ENCODE data around the gene B4GALNT3. TPM values are rescaled to one million over a fixed set of nuclear protein-coding genes. Genes with fewer than 3 reads are reported as not detected.

Gene B4GALNT3
- polyA plus RNA-seq, 3 donors: 0.56 to 6.3 (median 2.1) TPM

DNA sequence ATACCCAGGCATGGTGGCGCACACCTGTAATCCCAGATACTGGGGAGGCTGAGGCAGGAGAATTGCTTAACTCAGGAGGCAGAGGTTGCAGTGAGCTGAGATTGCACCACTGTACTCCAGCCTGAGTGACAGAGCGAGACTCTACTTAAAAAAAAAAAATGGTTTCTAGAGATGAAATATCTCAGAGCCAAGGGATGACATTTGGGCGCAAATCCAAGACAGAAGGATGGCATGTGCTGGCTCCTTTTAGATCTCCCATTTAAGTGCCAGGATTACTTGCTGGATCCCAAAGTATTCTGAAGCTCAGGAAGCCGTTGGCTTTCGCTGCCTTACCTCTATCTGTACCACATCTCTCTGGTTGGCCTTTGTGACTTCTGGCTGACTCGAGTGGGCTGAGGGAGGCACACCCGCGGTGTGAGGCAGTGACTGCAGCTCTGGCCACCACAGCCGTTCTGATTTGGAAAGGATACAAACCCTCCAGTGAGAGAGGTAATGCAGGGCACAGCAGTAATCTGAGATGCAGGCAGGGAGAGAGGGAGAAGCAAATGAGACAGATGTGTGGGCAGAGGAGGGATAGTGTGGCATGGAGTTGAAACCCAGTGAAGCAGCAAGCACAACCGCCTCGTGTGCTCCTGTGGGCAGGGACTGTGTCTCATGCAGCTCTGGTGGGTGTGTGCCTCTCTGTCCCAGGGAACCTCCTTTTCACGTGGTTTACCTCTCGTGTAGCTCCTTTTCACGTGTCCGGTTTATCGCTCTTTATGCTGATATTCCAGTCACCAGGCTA, 4.9 kb downstream of the B4GALNT3 start:
- no peak overlapping the region for H3K27ac ChIP-seq (ENCODE audit: low read depth, low read length)
- WGBS, 3 donors: 52 to 72% (median 70%) methylated on average over 16 of the region's 16 CpGs

DNA sequence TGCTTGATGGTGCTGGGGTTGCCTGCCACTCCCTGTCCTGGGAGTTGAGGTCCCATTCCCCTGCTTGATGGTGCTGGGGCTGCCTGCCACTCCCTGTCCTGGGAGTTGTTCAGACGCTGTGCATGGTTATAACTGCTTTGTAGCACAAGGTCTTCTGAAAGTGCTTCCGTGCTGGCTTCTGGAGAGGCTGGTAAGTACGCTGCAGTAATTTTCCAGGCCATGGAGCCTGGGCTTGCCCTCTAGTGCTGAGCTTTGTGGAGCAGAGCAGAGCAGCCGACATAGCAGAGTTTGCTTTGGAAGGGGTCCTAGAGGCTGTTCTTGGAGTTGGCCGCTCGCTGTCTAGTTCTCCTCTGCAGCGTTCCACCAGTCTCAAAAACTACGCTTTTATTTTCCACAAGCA, 6.3 kb downstream of the B4GALNT3 start:
- H3K27ac ChIP-seq (ENCODE audit: low read depth, low read length): no peak overlapping the region
- 80 to 90% (median 84%) methylated on average over 8 of the region's 8 CpGs for WGBS, 3 donors

DNA sequence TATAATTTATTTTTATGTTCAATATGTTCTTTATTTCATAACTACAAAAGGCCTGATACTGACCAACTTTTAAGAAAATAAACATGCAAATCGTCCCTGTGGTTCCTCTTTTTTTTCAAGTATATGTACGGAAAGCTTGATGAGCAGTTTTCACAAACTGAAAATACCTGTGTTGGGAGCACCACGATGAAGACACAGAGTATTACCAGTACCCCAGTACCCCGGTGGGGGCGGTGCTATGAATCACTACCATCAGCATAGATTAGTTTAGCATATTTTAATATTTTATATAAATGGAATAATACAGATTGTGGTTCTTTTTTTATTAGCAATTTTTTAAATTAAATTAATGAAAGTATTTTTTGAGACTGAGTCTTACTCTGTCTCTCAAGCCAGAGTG, 7.0 kb downstream of the B4GALNT3 start:
- H3K27ac ChIP-seq (ENCODE audit: low read depth, low read length): no peak overlapping the region
- WGBS, 3 donors: 69 to 92% (median 70%) methylated on average over 5 of the region's 5 CpGs

DNA sequence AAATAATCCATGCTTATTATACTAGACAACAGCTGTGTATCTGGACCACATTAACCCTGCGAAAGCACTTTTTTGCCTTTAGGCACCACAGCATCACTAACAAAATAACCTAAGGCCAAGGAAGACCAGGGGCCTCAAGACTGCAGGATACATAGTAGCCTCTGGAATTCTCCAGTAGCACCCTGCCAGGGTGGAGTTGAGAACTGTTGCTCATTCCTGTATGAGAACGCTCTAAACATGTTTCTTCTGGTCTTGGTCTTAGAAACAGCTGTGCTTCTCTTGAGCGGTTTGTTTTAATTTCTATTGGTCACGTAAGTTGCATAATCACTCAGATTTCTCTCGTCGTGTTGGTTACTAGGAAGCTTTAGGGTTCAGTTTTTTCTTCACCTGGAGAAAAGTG, 7.9 kb downstream of the B4GALNT3 start:
- WGBS, 3 donors: 86 to 92% (median 86%) methylated on average over 6 of the region's 6 CpGs
- H3K27ac ChIP-seq (ENCODE audit: low read depth, low read length): no peak overlapping the region

DNA sequence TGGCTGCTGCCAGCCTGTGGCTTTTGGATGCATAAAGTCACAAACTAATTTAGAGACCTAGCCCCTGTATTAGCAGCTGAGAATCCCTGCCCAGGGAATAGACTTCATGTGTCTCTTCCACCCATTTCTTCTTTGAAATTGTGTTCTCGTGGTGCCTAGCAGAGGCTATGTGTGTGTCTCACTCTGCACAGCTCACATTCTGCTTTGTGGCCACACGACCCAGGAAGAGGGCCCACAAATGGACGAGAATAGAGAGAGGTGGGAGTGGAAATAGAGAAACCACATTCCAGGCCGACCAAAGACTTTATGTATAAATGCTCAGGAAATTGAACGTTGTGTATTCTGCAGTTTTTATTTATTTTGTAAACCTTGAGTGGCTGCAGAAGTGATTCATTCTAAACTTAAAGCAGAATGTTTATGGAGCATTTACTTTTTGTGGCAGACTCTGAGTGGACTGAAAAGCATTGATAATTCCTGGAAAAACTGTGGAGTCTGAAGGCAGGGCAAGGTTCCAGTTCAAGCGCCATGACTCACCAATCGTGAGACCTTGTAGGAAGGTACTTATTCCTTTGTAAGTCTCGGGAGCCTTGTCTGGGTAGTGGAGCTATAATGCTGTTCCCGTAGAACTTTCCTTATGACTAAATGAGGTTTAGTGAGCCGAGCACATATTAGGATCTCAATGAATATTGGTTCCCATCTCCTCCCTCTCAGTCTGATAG, 9.1 kb downstream of the B4GALNT3 start:
- no peak overlapping the region for H3K27ac ChIP-seq (ENCODE audit: low read depth, low read length)
- 65 to 71% (median 69%) methylated on average over 10 of the region's 10 CpGs for WGBS, 3 donors

DNA sequence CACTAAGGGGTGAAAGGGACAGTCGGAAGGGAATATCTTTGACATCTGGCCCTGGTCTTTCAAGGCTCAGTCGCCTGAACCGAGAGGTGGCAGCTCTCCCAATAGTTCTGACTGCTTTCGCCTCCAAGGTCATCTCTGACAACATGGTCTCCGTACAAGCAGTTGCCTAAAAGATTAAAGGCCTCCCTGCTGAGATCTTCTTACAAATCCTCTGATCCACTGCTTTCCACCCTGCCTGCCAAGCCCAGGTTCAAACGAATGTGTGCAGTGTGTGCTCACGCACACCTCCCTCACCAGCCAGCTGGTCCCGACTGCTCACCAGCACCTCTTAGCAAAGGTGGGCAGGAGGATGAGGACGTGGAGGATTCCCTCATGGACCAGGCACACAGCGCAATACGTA, 10.4 kb downstream of the B4GALNT3 start:
- 48 to 72% (median 70%) methylated on average over 11 of the region's 11 CpGs for WGBS, 3 donors
- H3K27ac ChIP-seq (ENCODE audit: low read depth, low read length): no peak overlapping the region

DNA sequence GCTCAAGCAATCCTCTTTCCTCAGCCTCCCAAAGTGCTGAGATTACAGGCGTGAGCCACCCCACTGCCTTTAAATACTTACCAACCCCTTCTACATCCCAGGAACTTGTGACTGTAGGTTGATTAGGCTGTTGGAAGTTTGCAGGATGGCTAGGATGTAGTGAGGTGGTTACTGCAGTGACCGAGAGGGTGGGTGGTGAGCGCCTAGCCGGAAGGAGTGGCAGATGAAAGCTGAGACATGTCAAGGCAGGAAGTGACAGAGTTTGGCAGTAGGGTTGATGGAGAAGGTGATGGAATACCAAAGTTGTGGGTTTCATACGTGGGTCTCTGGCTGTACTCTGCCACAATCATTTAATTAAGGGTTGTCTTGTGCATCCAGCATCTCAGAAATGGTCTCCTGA, 13.5 kb downstream of the B4GALNT3 start:
- no peak overlapping the region for H3K27ac ChIP-seq (ENCODE audit: low read depth, low read length)
- 83 to 90% (median 84%) methylated on average over 5 of the region's 5 CpGs for whole genome bisulfite sequencing, 3 donors

DNA sequence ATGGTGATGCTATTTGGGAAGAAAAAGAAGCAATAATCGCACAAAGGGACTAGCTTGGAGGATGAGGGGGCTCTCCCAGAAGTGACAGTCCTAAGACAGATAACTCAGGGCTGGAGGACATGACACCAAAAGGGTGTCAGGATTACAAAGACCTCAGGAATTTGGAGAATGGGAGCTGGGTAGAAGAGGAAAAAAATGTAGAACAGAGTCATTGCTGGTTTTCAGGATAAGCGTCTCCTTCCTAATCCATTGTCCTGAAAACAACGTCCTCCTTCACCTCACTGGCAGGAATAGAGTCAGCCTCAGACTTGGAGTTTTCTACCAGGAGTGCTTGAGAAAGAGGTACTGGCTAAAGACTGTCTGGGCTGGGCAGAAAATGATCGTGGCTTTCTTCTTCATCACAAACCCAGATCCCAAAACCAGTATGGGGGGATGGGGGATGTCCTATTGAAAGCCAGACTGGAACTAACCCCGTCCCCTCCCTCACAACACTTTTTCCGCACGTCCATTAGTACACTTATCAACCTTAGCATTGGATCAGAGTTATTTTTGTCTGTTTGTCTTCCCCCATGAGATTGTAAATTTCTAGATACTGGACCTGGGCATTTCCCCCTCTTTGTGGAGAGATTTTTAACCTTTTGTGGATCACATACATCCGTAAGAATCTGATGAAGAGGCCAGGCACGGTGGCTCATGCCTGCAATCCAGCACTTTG, 14.3 kb downstream of the B4GALNT3 start:
- 50 to 65% (median 65%) methylated on average over 9 of the region's 9 CpGs for WGBS, 3 donors
- no peak overlapping the region for H3K27ac ChIP-seq (ENCODE audit: low read depth, low read length)

DNA sequence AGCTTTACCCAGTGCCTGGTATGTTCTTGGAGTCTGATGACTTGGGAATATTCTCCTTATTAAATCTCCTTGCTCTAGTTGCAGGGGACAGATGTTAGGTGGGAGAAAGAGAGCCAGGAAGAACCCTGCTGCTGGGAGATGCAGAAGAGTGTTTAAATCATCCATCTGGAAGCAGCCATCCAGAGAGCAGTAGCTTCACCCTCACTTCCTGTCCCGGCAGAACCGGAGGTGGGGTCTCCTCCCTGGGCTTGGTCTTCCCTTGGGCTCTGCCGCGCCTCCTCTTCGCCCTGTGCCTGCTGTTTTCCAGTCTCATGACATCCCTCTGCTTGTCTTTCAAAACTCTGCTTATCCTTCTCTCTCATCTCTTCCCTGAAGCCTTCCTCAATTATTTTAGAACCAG, 15.5 kb downstream of the B4GALNT3 start:
- no peak overlapping the region for H3K27ac ChIP-seq (ENCODE audit: low read depth, low read length)
- WGBS, 3 donors: 32 to 77% (median 47%) methylated on average over 5 of the region's 5 CpGs

DNA sequence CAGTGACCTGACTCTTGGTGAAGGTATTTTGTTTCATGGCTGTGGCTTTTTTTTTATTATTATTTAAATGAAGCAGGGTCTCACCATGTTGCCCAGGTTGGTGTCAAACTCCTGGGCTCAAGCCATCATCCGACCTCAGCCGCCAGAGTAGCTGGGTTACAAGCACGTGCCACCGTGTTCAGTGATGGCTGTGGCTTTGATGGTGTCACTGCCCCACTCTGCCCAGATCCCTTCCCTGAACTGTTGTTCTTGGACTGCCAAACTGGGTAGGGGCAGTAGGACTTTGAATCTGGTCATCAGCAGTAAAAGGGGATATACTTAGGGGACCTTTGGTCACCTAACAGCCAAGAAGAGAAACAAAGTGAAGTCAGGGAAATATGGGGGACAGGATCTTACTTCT, 19.4 kb downstream of the B4GALNT3 start:
- no peak overlapping the region for H3K27ac ChIP-seq (ENCODE audit: low read depth, low read length)
- 93 to 96% (median 95%) methylated on average over 4 of the region's 4 CpGs for WGBS, 3 donors

DNA sequence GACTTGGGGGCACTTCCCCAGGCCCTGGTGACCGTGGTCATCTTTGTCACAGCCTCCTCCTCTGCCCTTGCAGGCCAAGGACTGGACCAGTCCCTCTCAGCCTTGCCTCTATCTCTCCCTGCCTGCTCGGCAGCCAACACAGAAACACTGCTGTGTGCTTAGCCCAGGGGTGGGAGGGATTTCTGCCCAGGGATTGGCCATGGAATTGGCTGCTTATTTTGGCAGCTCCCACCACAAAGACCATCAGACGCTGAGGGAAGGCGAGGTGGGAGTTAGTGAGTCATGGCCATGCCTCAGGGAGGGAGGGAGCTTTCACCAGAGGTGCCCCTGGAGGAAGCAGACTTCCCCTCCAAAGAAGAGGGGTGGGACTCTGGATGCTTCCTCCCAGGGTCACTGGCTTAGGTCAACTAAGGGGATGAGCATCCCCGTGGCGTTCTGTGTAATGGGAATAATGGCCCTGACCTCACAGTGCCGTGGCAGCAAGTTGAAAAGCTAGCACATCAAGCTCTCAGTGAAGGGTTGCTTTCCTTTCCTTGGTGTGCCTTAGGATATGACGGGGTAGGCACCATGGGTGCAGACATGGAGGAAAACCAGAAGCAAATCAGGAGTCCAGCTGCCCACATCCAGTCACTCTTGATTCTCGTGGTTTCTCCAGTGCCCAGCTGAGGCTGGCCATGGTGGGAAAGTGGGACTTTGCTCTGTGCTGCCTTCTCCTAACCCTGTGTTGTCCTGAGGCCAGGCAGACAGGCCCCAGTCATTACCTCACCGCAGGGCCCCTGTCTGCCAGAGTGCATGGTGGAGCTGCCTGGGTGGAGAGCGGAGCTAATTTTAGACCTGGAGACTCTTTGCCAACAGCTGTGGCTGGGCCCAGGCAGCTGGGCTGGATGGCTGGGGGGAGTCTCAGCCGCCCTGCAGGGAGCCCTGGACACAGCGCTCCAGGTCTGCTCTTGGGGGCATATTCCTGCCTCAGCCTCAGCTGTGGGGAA, 21.4 kb downstream of the B4GALNT3 start:
- 54 to 79% (median 61%) methylated on average over 13 of the region's 13 CpGs for WGBS, 3 donors

DNA sequence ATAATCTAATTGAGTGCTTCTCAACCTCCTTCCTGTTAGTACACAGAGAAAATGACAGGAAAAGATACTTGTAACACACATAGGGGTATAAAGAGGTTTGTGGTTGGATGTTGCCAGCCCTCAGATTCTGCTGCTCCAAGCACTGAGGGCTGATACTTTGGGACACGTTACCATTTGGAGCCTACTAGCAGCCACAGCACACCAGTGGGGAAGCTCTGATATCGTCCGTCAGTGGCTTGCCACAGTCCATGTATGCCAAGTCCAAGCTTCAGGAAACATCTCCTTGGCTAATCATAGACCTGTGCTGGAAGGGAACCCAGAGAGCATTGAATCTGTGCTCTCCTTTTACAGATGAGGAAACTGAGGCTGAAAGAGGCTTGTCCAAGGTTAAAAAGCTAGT, 22.3 kb downstream of the B4GALNT3 start:
- 64 to 88% (median 70%) methylated on average over 3 of the region's 3 CpGs for WGBS, 3 donors
- no peak overlapping the region for H3K27ac ChIP-seq (ENCODE audit: low read depth, low read length)

More for the DNA sequence above, 21.4 kb downstream of the B4GALNT3 start:
- no peak overlapping the region for H3K27ac ChIP-seq (ENCODE audit: low read depth, low read length)

DNA sequence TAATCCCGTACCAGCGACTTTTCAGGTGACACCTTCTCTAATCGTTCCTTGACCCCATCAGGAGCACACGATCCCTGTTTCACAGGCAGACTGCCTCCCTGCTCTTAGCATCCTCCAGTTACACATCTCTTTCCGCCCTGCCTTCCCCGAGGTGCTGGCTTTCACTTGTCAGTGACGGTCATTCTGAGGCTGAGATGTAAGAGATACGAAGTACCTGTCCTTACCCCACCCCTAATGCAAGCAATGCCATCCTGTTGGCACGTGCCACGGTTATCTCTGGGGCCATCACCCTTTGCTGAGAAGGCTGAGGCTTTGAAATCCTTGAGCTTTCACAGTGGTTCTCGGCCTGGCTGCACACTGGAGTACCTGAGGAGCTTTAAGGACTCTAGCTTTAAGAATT, 24.4 kb downstream of the B4GALNT3 start:
- WGBS, 3 donors: 73 to 76% (median 75%) methylated on average over 11 of the region's 11 CpGs
- H3K27ac ChIP-seq (ENCODE audit: low read depth, low read length): no peak overlapping the region

DNA sequence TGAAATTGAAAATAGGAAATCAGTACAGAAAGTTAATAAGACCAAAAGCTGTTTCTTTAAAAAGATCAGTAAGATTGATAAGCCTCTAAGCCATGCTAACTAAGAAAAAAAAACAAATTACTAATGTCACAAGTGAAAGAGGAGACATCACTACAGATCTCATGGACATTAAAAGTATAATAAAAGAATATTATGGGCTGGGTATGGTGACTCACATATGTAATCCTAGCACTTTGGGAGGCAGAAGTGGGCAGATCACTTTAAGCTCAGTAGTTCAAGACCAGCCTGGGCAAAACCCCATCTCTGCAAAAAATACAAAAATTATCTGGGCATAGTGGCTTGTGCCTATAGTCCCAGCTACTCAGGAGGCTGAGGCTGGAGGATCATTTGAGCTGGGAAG, 30.5 kb downstream of the B4GALNT3 start:
- H3K27ac ChIP-seq (ENCODE audit: low read depth, low read length): no peak overlapping the region

DNA sequence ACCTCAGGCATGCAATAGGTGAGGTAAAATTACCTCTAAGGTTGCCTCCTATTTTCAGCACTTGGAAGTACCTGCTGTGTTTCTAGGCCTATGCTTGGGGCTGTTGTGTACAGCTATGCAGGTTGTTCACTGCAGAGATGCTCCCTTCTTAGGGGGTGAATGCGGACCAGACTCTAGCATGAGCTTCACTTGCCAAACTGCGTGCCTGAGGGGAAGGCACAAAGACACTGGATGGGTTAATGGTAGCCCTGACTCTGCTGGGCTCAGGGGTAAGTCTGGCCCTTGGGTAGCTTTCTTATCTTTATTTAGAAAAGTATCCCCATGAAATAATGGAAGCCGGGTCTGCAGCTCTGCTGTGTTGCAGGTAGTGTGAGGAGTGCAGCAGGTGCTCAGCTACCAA, 35.7 kb downstream of the B4GALNT3 start:
- WGBS, 3 donors: 84 to 90% (median 85%) methylated on average over 3 of the region's 3 CpGs
- no peak overlapping the region for H3K27ac ChIP-seq (ENCODE audit: low read depth, low read length)

DNA sequence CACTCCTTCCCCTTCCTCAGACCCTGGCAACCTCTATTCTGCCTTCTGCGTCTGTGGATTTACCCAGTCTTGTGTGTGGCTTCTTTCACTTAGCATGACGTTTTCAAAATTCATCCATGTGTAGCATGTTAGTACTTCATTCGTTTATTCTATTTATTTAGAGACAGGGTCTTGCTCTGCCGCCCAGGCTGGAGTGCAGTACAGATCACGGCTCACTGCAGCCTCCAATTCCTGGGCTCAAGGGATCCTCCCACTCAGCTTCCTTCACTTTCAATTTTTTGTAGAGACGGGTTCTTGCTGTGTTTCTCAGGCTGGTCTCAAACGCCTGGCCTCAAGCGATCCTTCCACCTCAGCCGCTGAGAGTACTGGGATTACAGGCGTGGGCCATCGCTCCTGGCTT, 37.0 kb downstream of the B4GALNT3 start:
- 86 to 90% (median 87%) methylated on average over 11 of the region's 11 CpGs for WGBS, 3 donors
- H3K27ac ChIP-seq (ENCODE audit: low read depth, low read length): no peak overlapping the region

DNA sequence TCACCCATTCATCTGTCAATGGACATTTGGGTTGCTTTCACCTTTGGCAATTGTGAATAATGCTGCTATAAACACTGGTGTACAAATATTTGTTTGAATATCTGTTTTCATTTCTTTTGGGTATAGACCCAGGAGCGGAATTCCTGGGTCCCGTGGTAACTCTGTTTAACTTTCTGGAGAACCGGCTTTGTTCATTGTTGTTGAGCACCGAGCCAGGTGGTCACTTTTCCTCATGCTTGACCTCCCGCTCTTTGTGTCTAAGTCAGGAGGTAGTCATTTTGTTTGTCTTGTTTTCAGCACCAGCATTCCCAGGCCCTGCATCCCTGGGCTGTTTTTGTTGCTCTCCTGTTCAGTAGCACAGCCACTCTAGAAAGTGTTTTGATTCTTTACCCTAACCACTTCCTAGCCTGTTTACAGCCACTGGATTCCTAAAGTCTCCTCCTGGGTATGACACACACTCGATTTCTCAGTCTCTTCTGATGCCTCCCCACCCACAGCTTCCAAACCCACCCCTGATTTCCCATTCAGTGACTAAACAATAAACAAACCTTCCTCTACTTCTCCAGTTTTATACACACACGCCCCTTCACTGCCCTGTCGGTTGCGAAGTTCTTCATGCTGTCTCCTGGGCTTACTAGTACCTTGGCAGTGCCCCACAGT, 37.9 kb downstream of the B4GALNT3 start:
- WGBS, 3 donors: 67 to 86% (median 84%) methylated on average over 9 of the region's 9 CpGs
- H3K27ac ChIP-seq (ENCODE audit: low read depth, low read length): no peak overlapping the region
